ENCODE results near the gene GREB1L. TPM values are rescaled to one million over a fixed set of nuclear protein-coding genes. Genes with fewer than 3 reads are reported as not detected.

GREB1L gene
- total RNA-seq, 1 donor from 2014 or later = 0.98 TPM

- Histone ChIP-seq H3K4me1 (no peaks in the 10 kb centered on the region), H3K27me3 (no peaks in the 10 kb centered on the region), H3K4me3 (no peak overlapping the region), H3K9me3 (no peaks in the 10 kb centered on the region), H3K36me3 (peaks cover 0 to 26% of the 10 kb centered on the region in 2 donors), H3K27ac (no peak overlapping the region)
- DNase-seq (ENCODE audit: extremely low spot score in 2 of 2) = no peak
- no peak for TF ChIP-seq POLR2A (IDR thresholded peaks at IDR 0.05)
- TF ChIP-seq POLR2AphosphoS5 (IDR thresholded peaks at IDR 0.05; ENCODE audit: insufficient read depth in 1 of 2, low read depth in 1 of 2) = no peak
- TF ChIP-seq, protein P1, sequence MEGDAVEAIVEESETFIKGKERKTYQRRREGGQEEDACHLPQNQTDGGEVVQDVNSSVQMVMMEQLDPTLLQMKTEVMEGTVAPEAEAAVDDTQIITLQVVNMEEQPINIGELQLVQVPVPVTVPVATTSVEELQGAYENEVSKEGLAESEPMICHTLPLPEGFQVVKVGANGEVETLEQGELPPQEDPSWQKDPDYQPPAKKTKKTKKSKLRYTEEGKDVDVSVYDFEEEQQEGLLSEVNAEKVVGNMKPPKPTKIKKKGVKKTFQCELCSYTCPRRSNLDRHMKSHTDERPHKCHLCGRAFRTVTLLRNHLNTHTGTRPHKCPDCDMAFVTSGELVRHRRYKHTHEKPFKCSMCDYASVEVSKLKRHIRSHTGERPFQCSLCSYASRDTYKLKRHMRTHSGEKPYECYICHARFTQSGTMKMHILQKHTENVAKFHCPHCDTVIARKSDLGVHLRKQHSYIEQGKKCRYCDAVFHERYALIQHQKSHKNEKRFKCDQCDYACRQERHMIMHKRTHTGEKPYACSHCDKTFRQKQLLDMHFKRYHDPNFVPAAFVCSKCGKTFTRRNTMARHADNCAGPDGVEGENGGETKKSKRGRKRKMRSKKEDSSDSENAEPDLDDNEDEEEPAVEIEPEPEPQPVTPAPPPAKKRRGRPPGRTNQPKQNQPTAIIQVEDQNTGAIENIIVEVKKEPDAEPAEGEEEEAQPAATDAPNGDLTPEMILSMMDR (IDR thresholded peaks at IDR 0.05) = no peak
- intact Hi-C loops (cut with DNase I) = no loop called here
These were observed 317.2 kb downstream of the GREB1L start for GRCh38 chr18:21559195-21559594.

DNA sequence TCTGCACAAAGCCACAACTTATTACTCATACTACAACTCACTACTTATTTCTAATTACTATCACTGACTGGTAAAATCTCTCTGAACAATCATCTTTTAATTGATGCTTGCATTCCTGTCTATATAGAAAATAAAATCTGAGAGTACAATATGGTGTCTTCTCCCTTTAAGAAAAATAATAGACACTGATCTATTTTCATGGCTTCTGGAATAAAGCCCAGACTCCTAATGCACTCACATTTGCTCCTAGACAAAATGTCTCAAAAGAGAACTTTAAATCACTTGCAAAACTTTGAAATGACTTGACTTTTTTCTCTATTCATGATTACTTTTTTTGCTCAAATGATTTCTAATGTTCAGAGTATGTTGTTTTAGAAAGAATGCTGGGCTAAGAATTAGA lies 329.7 kb downstream of the GREB1L start:
- intact Hi-C loops (cut with DNase I) = no loop called here
- no peak overlapping the region for H3K27ac ChIP-seq

More for the DNA sequence above, 329.7 kb downstream of the GREB1L start:
- H3K4me1 ChIP-seq = no peaks in the 10 kb centered on the region
- no peaks in the 10 kb centered on the region for H3K27me3 ChIP-seq
- TF ChIP-seq, protein P1 (IDR thresholded peaks at IDR 0.05) = no peak
- no peak for TF ChIP-seq POLR2A (IDR thresholded peaks at IDR 0.05)
- TF ChIP-seq POLR2AphosphoS5 (IDR thresholded peaks at IDR 0.05; ENCODE audit: insufficient read depth in 1 of 2, low read depth in 1 of 2) = no peak
- no peak for DNase-seq (ENCODE audit: extremely low spot score in 2 of 2)
- peaks cover 3 to 43% of the 10 kb centered on the region in 2 donors for H3K36me3 ChIP-seq
- no peaks in the 10 kb centered on the region for H3K9me3 ChIP-seq
- no peak overlapping the region for H3K4me3 ChIP-seq

Small RNA genes within 50 kb of the gene (small RNA-seq; reads per million reads assigned to genes)
- gene RF00603 = not detected

Other genes with a start within 250 kb of the GREB1L start
- gene ROCK1, start 130.4 kb upstream of the GREB1L start, total RNA-seq = 39.0 TPM

All from vagina (tissue), 2 donors.